ENCODE results near the gene PARD3. TPM values are rescaled to one million over a fixed set of nuclear protein-coding genes. Genes with fewer than 3 reads are reported as not detected.
A peak's percentile ranks its signal among the peaks of the same experiment; 100 is the strongest.

Gene PARD3
- total and polyA plus RNA-seq, 2 donors from 2014 or later = 21.1 to 47.5 TPM

DNA sequence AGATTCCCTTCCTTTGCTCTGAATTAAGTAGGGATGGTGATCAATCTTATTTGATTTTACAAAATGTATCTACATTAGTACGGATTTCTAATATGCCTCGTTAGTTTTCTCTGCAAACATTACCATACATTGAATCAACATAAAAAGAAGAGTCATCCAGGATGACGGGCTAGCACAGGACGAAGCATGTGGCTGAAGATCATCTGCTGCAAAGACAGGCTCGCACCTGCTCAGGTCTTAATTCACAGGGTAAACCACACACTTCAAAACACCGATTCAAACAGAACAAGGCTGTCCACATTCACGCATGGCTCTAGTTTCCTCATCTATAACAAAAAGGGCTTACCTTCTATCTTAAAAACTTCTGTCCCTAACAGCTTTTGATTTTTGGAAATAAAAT lies 323.0 kb downstream of the PARD3 start:
- no peak for DNase-seq
- Histone ChIP-seq H3K4me3 (ENCODE audit: low read length in 3 of 3) (no peak overlapping the region), H3K9me3 (ENCODE audit: control insufficient read depth in 2 of 3, insufficient read depth in 1 of 3, low read length in 3 of 3) (no peaks in the 10 kb centered on the region), H3K27ac (ENCODE audit: low read depth in 2 of 2, low read length in 2 of 2) (no peak overlapping the region), H3K27me3 (ENCODE audit: control insufficient read depth, insufficient read depth, low read length) (no peaks in the 10 kb centered on the region), H3K36me3 (ENCODE audit: control insufficient read depth in 2 of 3, insufficient read depth in 3 of 3, low read length in 3 of 3) (no peaks in the 10 kb centered on the region), H3K4me1 (ENCODE audit: control insufficient read depth in 2 of 3, insufficient read depth in 2 of 3, low read depth in 1 of 3, low read length in 3 of 3) (no peaks in the 10 kb centered on the region), H3K9ac (ENCODE audit: low read length in 3 of 3) (no peak overlapping the region)
- intact Hi-C loops (cut with DNase I) = no loop called here
- FAIRE-seq = no peak
- TF ChIP-seq, protein P1, sequence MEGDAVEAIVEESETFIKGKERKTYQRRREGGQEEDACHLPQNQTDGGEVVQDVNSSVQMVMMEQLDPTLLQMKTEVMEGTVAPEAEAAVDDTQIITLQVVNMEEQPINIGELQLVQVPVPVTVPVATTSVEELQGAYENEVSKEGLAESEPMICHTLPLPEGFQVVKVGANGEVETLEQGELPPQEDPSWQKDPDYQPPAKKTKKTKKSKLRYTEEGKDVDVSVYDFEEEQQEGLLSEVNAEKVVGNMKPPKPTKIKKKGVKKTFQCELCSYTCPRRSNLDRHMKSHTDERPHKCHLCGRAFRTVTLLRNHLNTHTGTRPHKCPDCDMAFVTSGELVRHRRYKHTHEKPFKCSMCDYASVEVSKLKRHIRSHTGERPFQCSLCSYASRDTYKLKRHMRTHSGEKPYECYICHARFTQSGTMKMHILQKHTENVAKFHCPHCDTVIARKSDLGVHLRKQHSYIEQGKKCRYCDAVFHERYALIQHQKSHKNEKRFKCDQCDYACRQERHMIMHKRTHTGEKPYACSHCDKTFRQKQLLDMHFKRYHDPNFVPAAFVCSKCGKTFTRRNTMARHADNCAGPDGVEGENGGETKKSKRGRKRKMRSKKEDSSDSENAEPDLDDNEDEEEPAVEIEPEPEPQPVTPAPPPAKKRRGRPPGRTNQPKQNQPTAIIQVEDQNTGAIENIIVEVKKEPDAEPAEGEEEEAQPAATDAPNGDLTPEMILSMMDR (IDR thresholded peaks at IDR 0.05; ENCODE audit: borderline replicate concordance, extremely low read depth, insufficient read depth) = no peak

DNA sequence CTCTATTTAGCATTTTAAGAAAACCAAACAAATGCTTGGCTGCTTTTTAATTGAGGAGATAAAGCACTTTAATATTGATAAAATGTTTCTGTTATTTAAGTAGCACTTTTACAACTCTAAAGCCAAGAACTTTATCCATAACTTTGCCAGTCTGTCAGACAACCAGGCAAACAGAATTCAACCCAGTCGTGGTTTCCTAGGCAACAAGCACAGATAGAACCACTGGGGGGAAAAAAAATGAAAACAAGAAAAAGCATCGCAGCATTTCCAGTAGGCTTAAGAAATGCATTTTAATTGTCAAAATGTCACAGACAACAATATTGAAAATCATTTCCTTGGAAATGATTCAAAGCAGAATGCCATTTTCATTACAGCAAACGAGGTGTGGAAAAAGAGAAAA lies 323.4 kb downstream of the PARD3 start:
- TF ChIP-seq, protein P1 (IDR thresholded peaks at IDR 0.05; ENCODE audit: borderline replicate concordance, extremely low read depth, insufficient read depth) = no peak
- Histone ChIP-seq H3K27ac (ENCODE audit: low read depth in 2 of 2, low read length in 2 of 2) (no peak overlapping the region), H3K4me3 (ENCODE audit: low read length in 3 of 3) (no peak overlapping the region), H3K9me3 (ENCODE audit: control insufficient read depth in 2 of 3, insufficient read depth in 1 of 3, low read length in 3 of 3) (no peaks in the 10 kb centered on the region), H3K4me1 (ENCODE audit: control insufficient read depth in 2 of 3, insufficient read depth in 2 of 3, low read depth in 1 of 3, low read length in 3 of 3) (no peaks in the 10 kb centered on the region), H3K27me3 (ENCODE audit: control insufficient read depth, insufficient read depth, low read length) (no peaks in the 10 kb centered on the region), H3K9ac (ENCODE audit: low read length in 3 of 3) (no peak overlapping the region), H3K36me3 (ENCODE audit: control insufficient read depth in 2 of 3, insufficient read depth in 3 of 3, low read length in 3 of 3) (no peaks in the 10 kb centered on the region)
- intact Hi-C loops (cut with DNase I) = no loop called here
- DNase-seq (peak in 1 of 5 donors; percentile 22), FAIRE-seq (no peak)

DNA sequence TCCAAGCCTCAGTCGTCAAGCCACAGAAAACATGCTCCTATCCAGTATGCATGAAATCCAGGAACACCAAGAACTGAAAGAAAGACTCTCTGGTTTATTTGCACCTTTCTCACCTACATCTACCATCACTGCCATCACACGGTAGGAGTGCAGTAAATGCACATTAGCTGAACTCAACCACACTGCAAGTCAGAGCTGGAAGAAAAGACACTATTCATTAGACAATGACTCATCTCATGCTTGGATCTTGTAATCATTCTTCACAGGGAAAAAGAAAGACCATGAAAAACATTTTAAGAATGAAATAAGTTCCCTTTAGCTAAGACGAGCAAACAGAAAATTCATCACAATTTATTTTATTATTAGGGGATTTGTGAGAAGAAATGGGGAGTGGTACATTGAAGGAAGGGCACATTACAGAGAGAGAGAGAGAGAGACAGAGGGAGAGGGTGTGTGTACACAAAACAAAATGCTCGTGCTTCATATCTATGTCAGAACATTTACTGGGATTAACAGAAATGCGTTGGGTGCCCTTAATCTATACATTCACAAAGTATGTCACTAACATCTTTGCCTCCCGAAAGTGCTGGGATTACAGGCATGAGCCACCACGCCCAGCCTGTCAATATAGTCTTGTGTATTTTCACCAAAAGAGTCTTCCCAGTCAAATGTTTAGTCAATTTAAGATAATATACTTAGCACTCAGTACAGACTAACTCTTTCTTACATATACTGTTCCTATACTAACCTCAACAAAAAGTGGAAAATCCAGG lies 324.9 kb downstream of the PARD3 start:
- Histone ChIP-seq H3K36me3 (ENCODE audit: control insufficient read depth in 2 of 3, insufficient read depth in 3 of 3, low read length in 3 of 3) (no peaks in the 10 kb centered on the region), H3K4me1 (ENCODE audit: control insufficient read depth in 2 of 3, insufficient read depth in 2 of 3, low read depth in 1 of 3, low read length in 3 of 3) (no peaks in the 10 kb centered on the region), H3K4me3 (ENCODE audit: low read length in 3 of 3) (no peak overlapping the region), H3K9me3 (ENCODE audit: control insufficient read depth in 2 of 3, insufficient read depth in 1 of 3, low read length in 3 of 3) (no peaks in the 10 kb centered on the region), H3K27me3 (ENCODE audit: control insufficient read depth, insufficient read depth, low read length) (no peaks in the 10 kb centered on the region), H3K27ac (ENCODE audit: low read depth in 2 of 2, low read length in 2 of 2) (no peak overlapping the region), H3K9ac (ENCODE audit: low read length in 3 of 3) (no peak overlapping the region)
- FAIRE-seq (no peak), DNase-seq (no peak)
- intact Hi-C loops (cut with DNase I) = no loop called here
- TF ChIP-seq, protein P1 (IDR thresholded peaks at IDR 0.05; ENCODE audit: borderline replicate concordance, extremely low read depth, insufficient read depth) = no peak

Measured in kidney (tissue), 14 donors.